GM18873 (cell line): Measurements from ENCODE around the gene SEPTIN5.

Experiments used
- ATAC-seq: cut with Tn5 transposase; IDR thresholded peaks from one replicate; pipeline ENCODE4 v1.9.1; 2021; ENCODE audit warnings: mild to moderate bottlenecking, moderate library complexity, moderate number of reproducible peaks; ENCODE audit not compliant: unreplicated experiment, low FRiP score

The SEPTIN5 gene

GRCh38 chr22:19731361-19732135 lies 17.2 kb downstream of the SEPTIN5 start:
- no peak for ATAC-seq

GRCh38 chr22:19732403-19733113 lies 18.3 kb downstream of the SEPTIN5 start:
- ATAC-seq: no peak

GRCh38 chr22:19733755-19734154 lies 19.5 kb downstream of the SEPTIN5 start:
- ATAC-seq: no peak

- no peak for ATAC-seq
Observed at GRCh38 chr22:19734163-19734562, 19.9 kb downstream of the SEPTIN5 start.

GRCh38 chr22:19734837-19735382 lies 20.6 kb downstream of the SEPTIN5 start:
- no peak for ATAC-seq

- no peak for ATAC-seq
Observed at GRCh38 chr22:19735665-19736510, 21.6 kb downstream of the SEPTIN5 start.

- ATAC-seq: no peak
Observed at GRCh38 chr22:19737846-19738663, 23.8 kb downstream of the SEPTIN5 start.

GRCh38 chr22:19738664-19739447 lies 24.6 kb downstream of the SEPTIN5 start:
- no peak for ATAC-seq

GRCh38 chr22:19739448-19739895 lies 25.2 kb downstream of the SEPTIN5 start:
- no peak for ATAC-seq

- no peak for ATAC-seq
Observed at GRCh38 chr22:19739911-19740449, 25.7 kb downstream of the SEPTIN5 start.

- no peak for ATAC-seq
Observed at GRCh38 chr22:19740586-19740985, 26.3 kb downstream of the SEPTIN5 start.

- no peak for ATAC-seq
Observed at GRCh38 chr22:19741053-19741452, 26.8 kb downstream of the SEPTIN5 start.

- ATAC-seq: no peak
Observed at GRCh38 chr22:19742160-19743066, 28.1 kb downstream of the SEPTIN5 start.

- ATAC-seq: no peak
Observed at GRCh38 chr22:19743081-19743480, 28.8 kb downstream of the SEPTIN5 start.

- ATAC-seq: no peak
Observed at GRCh38 chr22:19743651-19744050, 29.3 kb downstream of the SEPTIN5 start.

GRCh38 chr22:19744350-19745006 lies 30.2 kb downstream of the SEPTIN5 start:
- ATAC-seq: no peak
